Neuronal stem cell (in vitro differentiated cells): ENCODE data around the gene COL13A1.
A peak's percentile ranks its signal among the peaks of the same experiment; 100 is the strongest.

ENCODE experiments used
- DNase-seq: peaks from one replicate; pipeline ENCODE4 v3.0.0-alpha.2; 2013; ENCODE audit warnings: low spot score
- H2AFZ ChIP-seq: one replicate; pipeline ENCODE4 v1.6.1; 2013; ENCODE audit warnings: mild to moderate bottlenecking, low read length, inconsistent platforms
- H2AK5ac ChIP-seq: 2 replicates; pipeline ENCODE4 v1.6.1; 2013; ENCODE audit warnings: low read depth, mild to moderate bottlenecking, inconsistent platforms, low read length, moderate library complexity, mixed read lengths
- H2BK120ac ChIP-seq: 2 replicates; pipeline ENCODE4 v1.6.1; 2013; ENCODE audit warnings: low read depth, mild to moderate bottlenecking, inconsistent platforms, low read length, moderate library complexity, mixed read lengths
- H2BK12ac ChIP-seq: one replicate; pipeline ENCODE4 v1.6.1; 2013; ENCODE audit warnings: low read length, inconsistent platforms
- H2BK15ac ChIP-seq: 2 replicates; pipeline ENCODE4 v1.6.1; 2013; ENCODE audit warnings: mild to moderate bottlenecking, low read length, inconsistent platforms, mixed read lengths
- H2BK5ac ChIP-seq: one replicate; pipeline ENCODE4 v1.6.1; 2013; ENCODE audit warnings: inconsistent platforms, mild to moderate bottlenecking, low read length, moderate library complexity
- H3K14ac ChIP-seq: one replicate; pipeline ENCODE4 v1.6.1; 2013; ENCODE audit warnings: low read length, inconsistent platforms
- H3K18ac ChIP-seq: 2 replicates; pipeline ENCODE4 v1.6.1; 2013; ENCODE audit warnings: low read length, inconsistent platforms
- H3K23ac ChIP-seq: 2 replicates; pipeline ENCODE4 v1.6.1; 2013; ENCODE audit warnings: low read depth, mild to moderate bottlenecking, mixed read lengths, low read length, inconsistent platforms; ENCODE audit not compliant: poor library complexity
- H3K27ac ChIP-seq: replicated peaks from 3 replicates; pipeline ENCODE4 v1.5.1; 2013; ENCODE audit warnings: low read length, inconsistent platforms
- H3K27me3 ChIP-seq, 3 experiments: 2 replicates each; pipeline ENCODE4 v1.6.1; 2013; ENCODE audit warnings: low read length in 3 of 3, mild to moderate bottlenecking in 2 of 3, inconsistent platforms in 1 of 3, low read depth in 1 of 3, mixed read lengths in 1 of 3, moderate library complexity in 1 of 3; ENCODE audit not compliant: control insufficient read depth in 3 of 3, insufficient read depth in 3 of 3
- H3K36me3 ChIP-seq, 2 donors: replicated peaks in 1 of 2; 2 replicates each; pipeline ENCODE4 v1.6.1; 2013; ENCODE audit warnings: low read length in 2 of 2; ENCODE audit not compliant: control insufficient read depth in 2 of 2, insufficient read depth in 2 of 2
- H3K4ac ChIP-seq: 2 replicates; pipeline ENCODE4 v1.6.1; 2013; ENCODE audit warnings: inconsistent platforms, mild to moderate bottlenecking, low read length, moderate library complexity
- H3K4me1 ChIP-seq, 2 donors: 1 replicate in 1 of 2; 2 replicates in 1 of 2; pipeline ENCODE4 v1.6.1; 2013; ENCODE audit warnings: low read length in 2 of 2, low read depth in 1 of 2; ENCODE audit not compliant: control insufficient read depth in 2 of 2, insufficient read depth in 1 of 2
- H3K4me2 ChIP-seq: one replicate; pipeline ENCODE4 v1.6.1; 2013; ENCODE audit warnings: mild to moderate bottlenecking, low read length, inconsistent platforms; ENCODE audit not compliant: insufficient read depth, poor library complexity, severe bottlenecking
- H3K4me3 ChIP-seq, 2 donors: 2 replicates each; pipeline ENCODE4 v1.5.1; 2013; ENCODE audit warnings: low read length in 2 of 2, mild to moderate bottlenecking in 2 of 2, inconsistent platforms in 1 of 2, moderate library complexity in 1 of 2
- H3K79me1 ChIP-seq: one replicate; pipeline ENCODE4 v1.6.1; 2013; ENCODE audit warnings: low read depth, mild to moderate bottlenecking, inconsistent platforms, low read length, moderate library complexity
- H3K9ac ChIP-seq: one replicate; pipeline ENCODE4 v1.6.1; 2013; ENCODE audit warnings: mild to moderate bottlenecking, low read depth, low read length, inconsistent platforms; ENCODE audit not compliant: poor library complexity
- H3K9me3 ChIP-seq, 2 donors: replicated peaks in 1 of 2; 2 replicates each; pipeline versions ENCODE3 to v1.6.1; 2013; ENCODE audit warnings: low read length in 2 of 2, mild to moderate bottlenecking in 2 of 2, inconsistent platforms in 1 of 2, low read depth in 1 of 2, mixed read lengths in 1 of 2, moderate library complexity in 1 of 2; ENCODE audit not compliant: control insufficient read depth in 2 of 2, insufficient read depth in 1 of 2
- H4K8ac ChIP-seq: one replicate; pipeline ENCODE4 v1.6.1; 2013; ENCODE audit warnings: low read depth, mild to moderate bottlenecking, inconsistent platforms, low read length, moderate library complexity
- H4K91ac ChIP-seq: one replicate; pipeline ENCODE4 v1.6.1; 2013; ENCODE audit warnings: low read length, low read depth, mild to moderate bottlenecking, inconsistent platforms; ENCODE audit not compliant: poor library complexity
- WGBS, 2 donors: extraction: QIAGEN DNeasy Blood & Tissue Kit; methylation state at CpG; one replicate each; pipeline ENCODE4 v1.1.7; 2013; ENCODE audit warnings: missing lambda C conversion rate in 2 of 2, mixed read lengths in 1 of 2; ENCODE audit not compliant: insufficient read length in 2 of 2, insufficient replicate concordance in 1 of 2; ENCODE audit errors: extremely low coverage in 2 of 2; 5-methylcytosine and 5-hydroxymethylcytosine counted together

Gene COL13A1

GRCh38 chr10:69867699-69868558, 66.2 kb downstream of the COL13A1 start:
- no peaks in the 10 kb centered on the region for H3K79me1 ChIP-seq
- H3K4me3 ChIP-seq, result no peak overlapping the region
- no CpG with 5 or more reads among the region's 13 CpGs for WGBS, 2 donors
- H2AK5ac ChIP-seq, result peak overlapping the region; percentile 63
- peak overlapping the region; percentile 73 for H3K18ac ChIP-seq
- no peak overlapping the region for H2BK12ac ChIP-seq
- H3K9ac ChIP-seq, result no peak overlapping the region
- peak overlapping the region; percentile 91 for H2BK120ac ChIP-seq
- no peak overlapping the region for H3K4me2 ChIP-seq
- H3K36me3 ChIP-seq, result no peaks in the 10 kb centered on the region
- H4K91ac ChIP-seq, result no peak overlapping the region
- H2BK5ac ChIP-seq, result no peak overlapping the region
- peak overlapping the region; percentile 27 for H2BK15ac ChIP-seq
- H3K4ac ChIP-seq, result no peak overlapping the region
- peaks cover 28 to 36% of the 10 kb centered on the region in 2 donors for H3K4me1 ChIP-seq
- no peak overlapping the region for H3K23ac ChIP-seq
- no peak for DNase-seq
- no peak overlapping the region for H2AFZ ChIP-seq
- H3K9me3 ChIP-seq, result no peaks in the 10 kb centered on the region
- H3K27me3 ChIP-seq, result peaks cover 0 to 2% (median 0%) of the 10 kb centered on the region in 3 experiments
- H3K27ac ChIP-seq, result no peak overlapping the region
- H3K14ac ChIP-seq, result no peak overlapping the region
- no peak overlapping the region for H4K8ac ChIP-seq

DNA sequence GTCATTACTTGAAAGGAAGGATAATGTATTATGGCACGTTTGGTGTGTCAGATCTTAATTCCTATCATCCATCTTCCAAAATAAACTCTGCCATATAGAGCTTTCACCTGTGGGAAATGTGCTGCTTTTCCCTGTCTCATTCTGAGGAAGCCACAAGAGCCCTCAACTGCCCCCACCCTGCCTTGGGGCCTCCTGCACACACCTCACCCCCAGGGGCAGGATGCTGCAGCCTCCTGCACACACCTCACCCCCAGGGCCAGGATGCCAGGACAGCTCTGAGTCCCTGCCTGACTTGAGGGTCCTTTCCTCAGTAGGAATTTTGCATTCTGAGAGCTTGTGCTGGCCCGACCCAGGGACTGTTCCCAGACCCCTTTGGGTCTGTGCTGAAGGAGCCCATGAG, 67.1 kb downstream of the COL13A1 start:
- no peak for DNase-seq
- H2AK5ac ChIP-seq, result peak overlapping the region; percentile 92

GRCh38 chr10:69869291-69869961, 67.7 kb downstream of the COL13A1 start:
- Histone ChIP-seq H4K8ac (no peak overlapping the region), H4K91ac (no peak overlapping the region), H3K18ac (no peak overlapping the region), H3K27ac (no peak overlapping the region), H2AK5ac (peak overlapping the region; percentile 92), H3K27me3 (peaks cover 0 to 2% (median 0%) of the 10 kb centered on the region in 3 experiments), H3K9me3 (no peaks in the 10 kb centered on the region), H2BK12ac (no peak overlapping the region), H2BK5ac (peak overlapping the region; percentile 49), H3K9ac (no peak overlapping the region), H2BK120ac (no peak overlapping the region), H3K4me1 (peaks cover 28 to 44% of the 10 kb centered on the region in 2 donors), H3K4ac (no peak overlapping the region), H3K4me2 (no peak overlapping the region), H3K4me3 (no peak overlapping the region), H3K79me1 (no peaks in the 10 kb centered on the region), H3K23ac (no peak overlapping the region), H2BK15ac (no peak overlapping the region), H2AFZ (no peak overlapping the region), H3K36me3 (no peaks in the 10 kb centered on the region), H3K14ac (no peak overlapping the region)
- DNase-seq, result no peak
- no CpG with 5 or more reads among the region's 3 CpGs for WGBS, 2 donors

More for the DNA sequence above, 67.1 kb downstream of the COL13A1 start:
- no peak overlapping the region for H3K9ac ChIP-seq
- no peak overlapping the region for H3K4me3 ChIP-seq
- no peak overlapping the region for H3K4ac ChIP-seq
- no peak overlapping the region for H3K23ac ChIP-seq
- no CpG with 5 or more reads among the region's 2 CpGs for WGBS, 2 donors
- no peak overlapping the region for H3K14ac ChIP-seq
- no peaks in the 10 kb centered on the region for H3K36me3 ChIP-seq
- no peak overlapping the region for H4K8ac ChIP-seq
- H3K9me3 ChIP-seq, result no peaks in the 10 kb centered on the region
- H2AFZ ChIP-seq, result no peak overlapping the region
- H2BK5ac ChIP-seq, result peak overlapping the region; percentile 49
- H4K91ac ChIP-seq, result no peak overlapping the region
- H3K4me1 ChIP-seq, result peaks cover 28 to 45% of the 10 kb centered on the region in 2 donors
- no peak overlapping the region for H2BK12ac ChIP-seq
- peak overlapping the region; percentile 80 for H3K18ac ChIP-seq
- no peak overlapping the region for H2BK120ac ChIP-seq
- H3K79me1 ChIP-seq, result no peaks in the 10 kb centered on the region
- H3K4me2 ChIP-seq, result no peak overlapping the region
- no peak overlapping the region for H3K27ac ChIP-seq
- H2BK15ac ChIP-seq, result no peak overlapping the region
- H3K27me3 ChIP-seq, result peaks cover 0 to 2% (median 0%) of the 10 kb centered on the region in 3 experiments

GRCh38 chr10:69870591-69870990, 68.9 kb downstream of the COL13A1 start:
- no peak overlapping the region for H2BK5ac ChIP-seq
- H4K91ac ChIP-seq, result no peak overlapping the region
- WGBS, 2 donors, result no CpG with 5 or more reads among the region's 7 CpGs
- no peak overlapping the region for H3K14ac ChIP-seq
- H3K27me3 ChIP-seq, result peaks cover 0 to 2% (median 0%) of the 10 kb centered on the region in 3 experiments
- H3K4me1 ChIP-seq, result peaks cover 28 to 34% of the 10 kb centered on the region in 2 donors
- no peak overlapping the region for H2BK15ac ChIP-seq
- DNase-seq, result no peak
- no peak overlapping the region for H3K18ac ChIP-seq
- H2BK12ac ChIP-seq, result no peak overlapping the region
- H3K4me2 ChIP-seq, result no peak overlapping the region
- H2BK120ac ChIP-seq, result no peak overlapping the region
- H3K36me3 ChIP-seq, result no peaks in the 10 kb centered on the region
- H3K4me3 ChIP-seq, result no peak overlapping the region
- no peaks in the 10 kb centered on the region for H3K9me3 ChIP-seq
- no peak overlapping the region for H3K27ac ChIP-seq
- no peaks in the 10 kb centered on the region for H3K79me1 ChIP-seq
- no peak overlapping the region for H3K9ac ChIP-seq
- no peak overlapping the region for H3K23ac ChIP-seq
- H3K4ac ChIP-seq, result no peak overlapping the region
- H4K8ac ChIP-seq, result no peak overlapping the region
- no peak overlapping the region for H2AFZ ChIP-seq
- H2AK5ac ChIP-seq, result no peak overlapping the region
